ENCODE data around the gene PRDM16. TPM values are rescaled to one million over a fixed set of nuclear protein-coding genes. Genes with fewer than 3 reads are reported as not detected.

Gene PRDM16
- total and polyA plus RNA-seq, 2 of the 4 experiments (the other 2 are of a cell fraction), result 0.02 TPM; not detected in 1

GRCh38 chr1:3097231-3097630, 28.2 kb downstream of the PRDM16 start:
- no peak for DNase-seq
- H4K5ac ChIP-seq (ENCODE audit: low read depth, low read length), result no peak overlapping the region
- no peak overlapping the region for H3K27ac ChIP-seq (ENCODE audit: insufficient read depth, low read length)
- H3K79me1 ChIP-seq (ENCODE audit: low read depth in 1 of 2, low read length in 2 of 2), result no peaks in the 10 kb centered on the region
- H2BK5ac ChIP-seq (ENCODE audit: low read depth, low read length, poor library complexity, severe bottlenecking), result no peak overlapping the region
- no peak overlapping the region for H3K14ac ChIP-seq (replicated peaks; ENCODE audit: low read depth, low read length)
- H2AK9ac ChIP-seq (replicated peaks; ENCODE audit: low read depth, low read length, poor library complexity), result no peak overlapping the region
- POLR2A ChIA-PET (ENCODE audit: unreplicated experiment), result no interaction called here
- intact Hi-C loops (cut with micrococcal nuclease) (no loop called here), in situ Hi-C loops (cut with MboI; ENCODE audit: low sequenced_read_pairs) (no loop called here), dilution Hi-C loops (cut with HindIII; ENCODE audit: low sequenced_read_pairs, unreplicated experiment) (no loop called here)
- TF ChIP-seq BHLHE40 (IDR thresholded peaks at IDR 0.05; ENCODE audit: low read depth, low read length), result no peak
- no peak for TF ChIP-seq NFE2L2 (IDR thresholded peaks at IDR 0.05; ENCODE audit: low read depth, low read length)
- no peak for TF ChIP-seq SMC3 (IDR thresholded peaks at IDR 0.05; ENCODE audit: low read depth, low read length)
- no peak for TF ChIP-seq CEBPB (IDR thresholded peaks at IDR 0.05; ENCODE audit: low read depth, low read length)
- TF ChIP-seq, protein P1, sequence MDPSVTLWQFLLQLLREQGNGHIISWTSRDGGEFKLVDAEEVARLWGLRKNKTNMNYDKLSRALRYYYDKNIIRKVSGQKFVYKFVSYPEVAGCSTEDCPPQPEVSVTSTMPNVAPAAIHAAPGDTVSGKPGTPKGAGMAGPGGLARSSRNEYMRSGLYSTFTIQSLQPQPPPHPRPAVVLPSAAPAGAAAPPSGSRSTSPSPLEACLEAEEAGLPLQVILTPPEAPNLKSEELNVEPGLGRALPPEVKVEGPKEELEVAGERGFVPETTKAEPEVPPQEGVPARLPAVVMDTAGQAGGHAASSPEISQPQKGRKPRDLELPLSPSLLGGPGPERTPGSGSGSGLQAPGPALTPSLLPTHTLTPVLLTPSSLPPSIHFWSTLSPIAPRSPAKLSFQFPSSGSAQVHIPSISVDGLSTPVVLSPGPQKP (IDR thresholded peaks at IDR 0.05; ENCODE audit: borderline replicate concordance, low read depth, low read length), result no peak
- no peak for TF ChIP-seq RAD21 (IDR thresholded peaks at IDR 0.05; ENCODE audit: low read length)
- no peak for TF ChIP-seq POLR2A (IDR thresholded peaks at IDR 0.05; ENCODE audit: low read depth, low read length)
- TF ChIP-seq RCOR1 (IDR thresholded peaks at IDR 0.05; ENCODE audit: insufficient replicate concordance, low read length), result no peak
- no peak for TF ChIP-seq MAFK (IDR thresholded peaks at IDR 0.05; ENCODE audit: low read depth, low read length)
- TF ChIP-seq MXI1 (IDR thresholded peaks at IDR 0.05; ENCODE audit: borderline replicate concordance, low read depth, low read length), result no peak
- no peak for TF ChIP-seq RFX5 (IDR thresholded peaks at IDR 0.05; ENCODE audit: low read depth, low read length)
- no peak for TF ChIP-seq CHD1 (IDR thresholded peaks at IDR 0.05; ENCODE audit: low read depth, low read length)
- no peak for TF ChIP-seq CTCF (conservative IDR thresholded peaks at IDR 0.05; ENCODE audit: low read depth, low read length)
- no peak overlapping the region for H4K91ac ChIP-seq (ENCODE audit: insufficient read depth, low read depth, low read length)
- no peaks in the 10 kb centered on the region for H3K36me3 ChIP-seq (ENCODE audit: control insufficient read depth, insufficient read depth, low read length)
- H2BK15ac ChIP-seq (ENCODE audit: low read depth, low read length), result no peak overlapping the region
- no peak overlapping the region for H3K23ac ChIP-seq (ENCODE audit: low read depth, low read length)
- no peaks in the 10 kb centered on the region for H4K20me1 ChIP-seq (ENCODE audit: insufficient read depth, low read length)
- H3K4me1 ChIP-seq (ENCODE audit: control insufficient read depth, insufficient read depth, low read length), result no peaks in the 10 kb centered on the region
- no peak overlapping the region for H3K56ac ChIP-seq (ENCODE audit: extremely low read depth, insufficient read depth, low read length)
- no peak overlapping the region for H2AFZ ChIP-seq (replicated peaks; ENCODE audit: low read length, poor library complexity)
- no peaks in the 10 kb centered on the region for H3K9me1 ChIP-seq (ENCODE audit: insufficient read depth, low read length)
- H4K8ac ChIP-seq (ENCODE audit: low read depth in 2 of 2, low read length in 2 of 2), result no peak overlapping the region
- 60% methylated on average over 1 of the region's 12 CpGs; no CpG with 5 or more reads in 1 of the 2 experiments for WGBS, 2 experiments (ENCODE audit: extremely low coverage in 2 of 2, insufficient read length in 1 of 2)
- no peak overlapping the region for H2BK120ac ChIP-seq (ENCODE audit: low read depth, low read length)
- no peak overlapping the region for H3K4ac ChIP-seq (ENCODE audit: low read depth, low read length)
- H3K27me3 ChIP-seq (ENCODE audit: control insufficient read depth, insufficient read depth, low read length), result no peaks in the 10 kb centered on the region
- no peak overlapping the region for H3K9ac ChIP-seq (ENCODE audit: low read depth, low read length)
- H3K18ac ChIP-seq (ENCODE audit: low read depth, low read length), result no peak overlapping the region
- no TSS peak for BruUV-seq (replicated peaks)
- no peak overlapping the region for H2BK20ac ChIP-seq (ENCODE audit: low read depth, low read length)
- peaks cover 5% of the 10 kb centered on the region; the same call in 1 of the 2 replicates for H3K9me3 ChIP-seq (ENCODE audit: control insufficient read depth, insufficient read depth, low read length)
- CTCF ChIA-PET, result no interaction called here
- H2AK5ac ChIP-seq (ENCODE audit: low read depth, low read length), result no peak overlapping the region
- no peak overlapping the region for H3K4me3 ChIP-seq (ENCODE audit: insufficient read depth, low read depth, low read length)
- ATAC-seq (ENCODE audit: low read depth), result no peak
- H3K4me2 ChIP-seq (ENCODE audit: low read depth, low read length), result no peak overlapping the region
